ENCODE measurements around the gene KIF5C.

DNA sequence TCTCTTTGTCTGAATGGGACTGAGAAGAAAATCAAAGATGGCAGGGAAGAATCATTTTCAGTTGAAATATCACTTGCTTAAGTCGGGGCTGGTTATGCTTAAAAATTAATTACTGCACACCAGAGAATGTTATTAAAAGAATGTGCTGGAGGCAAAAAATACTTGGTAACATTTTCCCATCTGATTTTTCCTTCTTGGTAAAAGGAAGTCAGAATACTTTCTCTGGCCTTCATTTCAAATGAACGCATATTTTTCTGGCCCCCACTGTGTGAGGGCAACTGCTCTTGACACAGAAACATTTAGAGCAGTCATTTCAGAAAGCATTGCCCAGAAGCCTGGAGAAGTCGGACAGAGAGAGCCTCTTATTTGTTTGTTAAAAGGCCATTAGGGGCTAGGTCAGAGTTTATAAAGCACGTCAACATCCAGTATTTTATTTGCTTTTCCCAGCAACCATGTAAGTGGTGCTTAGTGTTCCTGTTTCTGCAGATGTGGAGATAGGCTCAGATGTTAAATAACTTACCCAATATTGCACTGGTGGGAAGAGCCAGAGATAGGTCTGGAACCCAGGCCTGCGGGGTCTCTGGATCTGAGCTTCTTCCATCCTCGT is 130.5 kb downstream of the KIF5C start:
- TF ChIP-seq CTCF (IDR thresholded peaks at IDR 0.05) = no peak
- no peak for TF ChIP-seq ZFX (IDR thresholded peaks at IDR 0.05; ENCODE audit: borderline replicate concordance)
